IMR-90 (cell line): ENCODE results near the gene HOXB6. TPM values are rescaled to one million over a fixed set of nuclear protein-coding genes. Genes with fewer than 3 reads are reported as not detected.

Source experiments
- ATAC-seq: fragments of 200-7000 bp; cut with Tn5 transposase; 2 replicates; pipeline ENCODE4 v1.9.1; 2020; ENCODE audit warnings: low read depth, mild to moderate bottlenecking, moderate library complexity
- BruUV-seq: library from RNA; stranded (reverse); fragments of 400-500 nt; replicated peaks from 2 replicates; lab custom pipeline; 2021; lab: Mats Ljungman, UMichigan
- CTCF ChIA-PET: fragments of 300-600 bp; formaldehyde crosslinking; extraction: SDS; loops from one replicate; lab custom pipeline; 2021; ENCODE audit warnings: antibody characterized with exemption; lab: Yijun Ruan, JAX
- POLR2A ChIA-PET: fragments of 300-600 bp; sonication (Branson Sonifier 250); formaldehyde crosslinking; loops from one replicate; lab custom pipeline; 2022; ENCODE audit warnings: antibody characterized with exemption; ENCODE audit not compliant: unreplicated experiment; lab: Charles Lee
- DNase-seq: peaks from one replicate; pipeline ENCODE4 v3.0.0; 2013
- H2AFZ ChIP-seq: replicated peaks from 2 replicates; pipeline ENCODE3; 2013; ENCODE audit warnings: low read length, mild to moderate bottlenecking; ENCODE audit not compliant: poor library complexity
- H2AK5ac ChIP-seq: 2 replicates; pipeline ENCODE4 v1.6.1; 2013; ENCODE audit warnings: low read depth, low read length, inconsistent platforms
- H2AK9ac ChIP-seq: replicated peaks from 2 replicates; pipeline ENCODE3; 2013; ENCODE audit warnings: mild to moderate bottlenecking, low read depth, low read length, moderate library complexity; ENCODE audit not compliant: poor library complexity
- H2BK120ac ChIP-seq: 2 replicates; pipeline ENCODE4 v1.6.1; 2013; ENCODE audit warnings: low read depth, low read length, inconsistent platforms
- H2BK15ac ChIP-seq: 3 replicates; pipeline ENCODE4 v1.6.1; 2013; ENCODE audit warnings: low read depth, low read length, inconsistent platforms
- H2BK20ac ChIP-seq: 2 replicates; pipeline ENCODE4 v1.6.1; 2013; ENCODE audit warnings: low read depth, mild to moderate bottlenecking, inconsistent platforms, low read length, moderate library complexity
- H2BK5ac ChIP-seq: 2 replicates; pipeline ENCODE4 v1.6.1; 2013; ENCODE audit warnings: mild to moderate bottlenecking, low read depth, low read length, inconsistent platforms; ENCODE audit not compliant: poor library complexity, severe bottlenecking
- H3K14ac ChIP-seq: replicated peaks from 2 replicates; pipeline ENCODE4 v1.6.1; 2013; ENCODE audit warnings: low read depth, low read length, inconsistent platforms
- H3K18ac ChIP-seq: 2 replicates; pipeline ENCODE4 v1.6.1; 2013; ENCODE audit warnings: low read depth, low read length, control low read depth
- H3K23ac ChIP-seq: 2 replicates; pipeline ENCODE4 v1.6.1; 2013; ENCODE audit warnings: low read depth, low read length, inconsistent platforms
- H3K27ac ChIP-seq: 2 replicates; pipeline ENCODE4 v1.5.1; 2013; ENCODE audit warnings: mild to moderate bottlenecking, control low read depth, low read length; ENCODE audit not compliant: insufficient read depth
- H3K27me3 ChIP-seq: 2 replicates; pipeline ENCODE4 v1.6.1; 2013; ENCODE audit warnings: low read length; ENCODE audit not compliant: control insufficient read depth, insufficient read depth
- H3K36me3 ChIP-seq: 2 replicates; pipeline ENCODE4 v1.6.1; 2013; ENCODE audit warnings: low read length, mixed read lengths; ENCODE audit not compliant: control insufficient read depth, insufficient read depth
- H3K4ac ChIP-seq: 2 replicates; pipeline ENCODE4 v1.6.1; 2013; ENCODE audit warnings: low read depth, low read length, inconsistent platforms
- H3K4me1 ChIP-seq: 2 replicates; pipeline ENCODE4 v1.6.1; 2013; ENCODE audit warnings: low read length, mixed read lengths; ENCODE audit not compliant: control insufficient read depth, insufficient read depth
- H3K4me2 ChIP-seq: 2 replicates; pipeline ENCODE4 v1.6.1; 2013; ENCODE audit warnings: low read depth, mild to moderate bottlenecking, control low read depth, low read length, moderate library complexity
- H3K4me3 ChIP-seq: 2 replicates; pipeline ENCODE4 v1.5.1; 2013; ENCODE audit warnings: low read depth, mild to moderate bottlenecking, control low read depth, low read length, moderate library complexity; ENCODE audit not compliant: insufficient read depth
- H3K56ac ChIP-seq: 2 replicates; pipeline ENCODE4 v1.6.1; 2013; ENCODE audit warnings: low read length, inconsistent platforms; ENCODE audit not compliant: insufficient read depth; ENCODE audit errors: extremely low read depth
- H3K79me1 ChIP-seq, 2 experiments: 2 replicates each; pipeline ENCODE4 v1.6.1; 2013; ENCODE audit warnings: low read length in 2 of 2, inconsistent platforms in 1 of 2, low read depth in 1 of 2
- H3K9ac ChIP-seq: 2 replicates; pipeline ENCODE4 v1.6.1; 2013; ENCODE audit warnings: low read depth, low read length, control low read depth
- H3K9me1 ChIP-seq: 2 replicates; pipeline ENCODE4 v1.6.1; 2013; ENCODE audit warnings: low read length, inconsistent platforms; ENCODE audit not compliant: insufficient read depth
- H3K9me3 ChIP-seq: 2 replicates; pipeline ENCODE4 v1.6.1; 2013; ENCODE audit warnings: low read length; ENCODE audit not compliant: control insufficient read depth, insufficient read depth
- H4K20me1 ChIP-seq: 2 replicates; pipeline ENCODE4 v1.6.1; 2013; ENCODE audit warnings: low read length, inconsistent platforms; ENCODE audit not compliant: insufficient read depth
- H4K5ac ChIP-seq: 2 replicates; pipeline ENCODE4 v1.6.1; 2013; ENCODE audit warnings: mild to moderate bottlenecking, low read depth, low read length, control low read depth
- H4K8ac ChIP-seq, 2 experiments: 2 replicates each; pipeline ENCODE4 v1.6.1; 2013; ENCODE audit warnings: low read depth in 2 of 2, low read length in 2 of 2, control low read depth in 1 of 2, inconsistent platforms in 1 of 2
- H4K91ac ChIP-seq: 2 replicates; pipeline ENCODE4 v1.6.1; 2013; ENCODE audit warnings: low read depth, low read length, inconsistent platforms; ENCODE audit not compliant: insufficient read depth
- BHLHE40 ChIP-seq: fragments of 150-350 bp; IDR thresholded peaks from 2 replicates; pipeline ENCODE4 v1.6.1; 2016; ENCODE audit warnings: mild to moderate bottlenecking, low read depth, low read length
- CEBPB ChIP-seq: IDR thresholded peaks from 2 replicates; pipeline ENCODE4 v1.6.1; 2012; ENCODE audit warnings: low read depth, low read length, improper control_type of control experiment
- CHD1 ChIP-seq: IDR thresholded peaks from 2 replicates; pipeline ENCODE4 v1.6.1; 2012; ENCODE audit warnings: low read depth, low read length, improper control_type of control experiment
- MXI1 ChIP-seq: IDR thresholded peaks from 2 replicates; pipeline ENCODE4 v1.6.1; 2012; ENCODE audit warnings: low read depth, mild to moderate bottlenecking, low read length, moderate library complexity, borderline replicate concordance
- NFE2L2 ChIP-seq: fragments of 150-350 bp; IDR thresholded peaks from 2 replicates; pipeline ENCODE4 v1.6.1; 2016; ENCODE audit warnings: low read depth, mild to moderate bottlenecking, low read length
- POLR2A ChIP-seq: IDR thresholded peaks from 2 replicates; pipeline ENCODE4 v1.6.1; 2012; ENCODE audit warnings: mild to moderate bottlenecking, low read depth, low read length
- RAD21 ChIP-seq: IDR thresholded peaks from 2 replicates; pipeline ENCODE4 v1.6.1; 2012; ENCODE audit warnings: low read length, improper control_type of control experiment
- RCOR1 ChIP-seq: IDR thresholded peaks from 2 replicates; pipeline ENCODE4 v1.6.1; 2012; ENCODE audit warnings: mild to moderate bottlenecking, low read length, improper control_type of control experiment; ENCODE audit not compliant: insufficient replicate concordance
- RFX5 ChIP-seq: IDR thresholded peaks from 2 replicates; pipeline ENCODE4 v1.8.0; 2012; ENCODE audit warnings: low read depth, mild to moderate bottlenecking, low read length, moderate library complexity
- WGBS, 2 experiments: methylation state at CpG; one replicate each; pipeline versions ENCODE4 v1.1.5 to v1.1.7; 2013; ENCODE audit warnings: missing lambda C conversion rate in 2 of 2; ENCODE audit not compliant: insufficient read length in 1 of 2; ENCODE audit errors: extremely low coverage in 2 of 2; 5-methylcytosine and 5-hydroxymethylcytosine counted together
- dilution Hi-C: fragments of 300-500 bp; cut with HindIII; formaldehyde crosslinking; loops from one replicate; pipeline ENCODE4 v1.14.3; 2018; ENCODE audit warnings: low sequenced_read_pairs; ENCODE audit not compliant: unreplicated experiment
- in situ Hi-C: fragments of 300-500 bp; cut with MboI; formaldehyde crosslinking; loops from 3 replicates; pipeline ENCODE4 v1.14.3; 2019; ENCODE audit warnings: low sequenced_read_pairs, inconsistent platforms, mixed read lengths
- intact Hi-C: fragments of 100-400 bp; cut with micrococcal nuclease; formaldehyde crosslinking; loops from 2 replicates; pipeline ENCODE4 v1.10.0; 2022
- polyA plus RNA-seq, 3 experiments: library from polyadenylated mRNA; depleted of rRNA; stranded (reverse); fragments of >200 nt; gene quantifications; 2 replicates each; pipeline ENCODE4 v1.2.3, GENCODE V29; 2012; ENCODE audit warnings: low replicate concordance in 1 of 3
- total RNA-seq: library from RNA; depleted of rRNA; stranded (reverse); fragments of >200 nt; gene quantifications from 2 replicates; pipeline ENCODE4 v1.2.3, GENCODE V29; 2012
- TF ChIP-seq, protein P1 (sequence below): fragments of 150-350 bp; IDR thresholded peaks from 2 replicates; pipeline ENCODE4 v1.6.1; 2017; ENCODE audit warnings: mild to moderate bottlenecking, antibody characterized with exemption, low read length, low read depth
- TF ChIP-seq, protein P2 (sequence below): conservative IDR thresholded peaks from 2 replicates; pipeline ENCODE4 v1.5.1; 2012; ENCODE audit warnings: mild to moderate bottlenecking, low read depth, low read length, improper control_type of control experiment
- TF ChIP-seq, protein P3 (sequence below): fragments of 150-350 bp; IDR thresholded peaks from 2 replicates; pipeline ENCODE4 v1.6.1; 2016; ENCODE audit warnings: low read depth, mild to moderate bottlenecking, low read length, moderate library complexity, borderline replicate concordance

Gene HOXB6
- total and polyA plus RNA-seq, 2 of the 4 experiments (the other 2 are of a cell fraction), result 11.1 to 42.2 TPM

DNA sequence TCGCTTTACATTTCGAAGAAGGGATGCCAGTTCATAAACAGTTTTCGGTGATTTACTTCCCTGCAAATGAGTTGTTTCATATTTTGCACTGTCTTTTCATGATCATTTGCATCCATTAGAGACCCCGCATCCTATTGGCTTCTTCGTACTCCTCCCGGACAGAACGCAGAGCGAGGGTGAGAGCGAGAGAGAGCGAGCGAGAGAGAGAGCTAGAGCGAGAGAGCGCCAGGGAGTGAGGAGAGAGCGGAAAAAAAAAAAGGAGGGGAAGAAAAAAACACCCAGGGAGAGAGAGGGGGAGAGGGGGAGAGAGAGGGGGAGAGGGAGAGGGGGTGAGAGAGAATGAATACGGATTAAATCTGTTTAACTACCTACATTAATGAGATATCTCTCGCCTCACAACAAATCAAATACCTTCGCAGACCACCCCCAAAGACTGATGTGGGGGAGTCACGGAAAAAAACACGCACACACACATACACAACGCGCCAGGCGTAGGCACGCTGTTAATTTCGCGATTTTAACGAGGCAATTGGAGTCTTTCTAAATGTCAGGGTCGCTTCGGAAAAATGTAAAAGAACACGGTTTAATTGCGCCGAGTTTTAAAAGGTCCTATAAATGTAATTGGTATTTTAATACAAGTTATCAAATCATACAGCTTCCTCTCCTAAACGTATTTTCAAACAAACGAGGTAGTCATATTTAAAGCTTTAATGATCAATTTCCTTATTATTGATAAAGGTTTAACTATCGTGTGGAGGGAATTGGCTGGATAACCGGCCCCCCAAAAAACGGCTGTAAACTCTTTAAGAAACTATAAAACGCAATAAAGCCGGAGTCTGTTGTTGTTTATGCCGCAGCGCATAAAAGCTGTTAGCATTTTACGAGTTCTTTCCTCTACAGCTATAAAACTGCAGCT lies 10.5 kb upstream of the HOXB6 start, which contains the start of gene HOXB8:
TSS of gene HOXB8 (minus strand) at position 246 of the 916 bp plus-strand sequence. CDS start 588 bp downstream, outside the sequence.
- no peak within 1 kb of the TSS for H3K23ac ChIP-seq
- H2AFZ ChIP-seq, result peak within 1 kb of the TSS; percentile 78
- no peak within 1 kb of the TSS for H2BK20ac ChIP-seq
- H3K9me3 ChIP-seq, result no peaks in the 10 kb centered on the region
- peaks cover 48% of the 10 kb centered on the region for H3K27me3 ChIP-seq
- H4K20me1 ChIP-seq, result peaks cover 4% of the 10 kb centered on the region; the same call in 1 of the 2 replicates
- no peak within 1 kb of the TSS for H4K91ac ChIP-seq
- H4K8ac ChIP-seq, result no peak within 1 kb of the TSS
- no peak within 1 kb of the TSS for H3K14ac ChIP-seq
- no peak within 1 kb of the TSS for H4K5ac ChIP-seq
- H3K27ac ChIP-seq, result peak within 1 kb of the TSS; percentile 60
- no peak within 1 kb of the TSS for H3K4ac ChIP-seq
- H2BK120ac ChIP-seq, result no peak within 1 kb of the TSS; the same call in 1 of the 2 replicates
- peak within 1 kb of the TSS; percentile 57 for H2AK9ac ChIP-seq
- ChIA-PET CTCF (interaction anchor here (0.6 kb wide), 1 partner anchor 1824 kb away, joined by 4 read pairs; no protein-coding TSS in a partner anchor), POLR2A (no interaction called here)
- no peak for ATAC-seq
- H3K36me3 ChIP-seq, result no peaks in the 10 kb centered on the region
- dilution Hi-C loops, result no loop called here
- no peak within 1 kb of the TSS; the same call in 1 of the 2 replicates for H3K18ac ChIP-seq
- H2AK5ac ChIP-seq, result no peak within 1 kb of the TSS
- in situ Hi-C loops, result no loop called here
- H3K79me1 ChIP-seq, result peaks cover 3 to 14% of the 10 kb centered on the region in 2 experiments; a peak in 2 of 4 replicates
- no TSS peak for BruUV-seq
- H3K4me2 ChIP-seq, result peak within 1 kb of the TSS; percentile 73
- H3K4me3 ChIP-seq, result peak within 1 kb of the TSS; percentile 52
- DNase-seq, result no peak
- WGBS, 2 experiments, result 40% methylated on average over 2 of the region's 41 CpGs; no CpG with 5 or more reads in 1 of the 2 experiments
- no peak within 1 kb of the TSS for H3K56ac ChIP-seq
- peak within 1 kb of the TSS; percentile 63 for H3K9ac ChIP-seq
- H2BK5ac ChIP-seq, result peak within 1 kb of the TSS; percentile 27
- H3K9me1 ChIP-seq, result no peaks in the 10 kb centered on the region
- TF ChIP-seq RCOR1, result no peak
- TF ChIP-seq BHLHE40, result no peak
- no peak for TF ChIP-seq MXI1
- TF ChIP-seq, protein P1, sequence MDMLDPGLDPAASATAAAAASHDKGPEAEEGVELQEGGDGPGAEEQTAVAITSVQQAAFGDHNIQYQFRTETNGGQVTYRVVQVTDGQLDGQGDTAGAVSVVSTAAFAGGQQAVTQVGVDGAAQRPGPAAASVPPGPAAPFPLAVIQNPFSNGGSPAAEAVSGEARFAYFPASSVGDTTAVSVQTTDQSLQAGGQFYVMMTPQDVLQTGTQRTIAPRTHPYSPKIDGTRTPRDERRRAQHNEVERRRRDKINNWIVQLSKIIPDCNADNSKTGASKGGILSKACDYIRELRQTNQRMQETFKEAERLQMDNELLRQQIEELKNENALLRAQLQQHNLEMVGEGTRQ, result no peak
- no peak for TF ChIP-seq RFX5
- TF ChIP-seq, protein P2, sequence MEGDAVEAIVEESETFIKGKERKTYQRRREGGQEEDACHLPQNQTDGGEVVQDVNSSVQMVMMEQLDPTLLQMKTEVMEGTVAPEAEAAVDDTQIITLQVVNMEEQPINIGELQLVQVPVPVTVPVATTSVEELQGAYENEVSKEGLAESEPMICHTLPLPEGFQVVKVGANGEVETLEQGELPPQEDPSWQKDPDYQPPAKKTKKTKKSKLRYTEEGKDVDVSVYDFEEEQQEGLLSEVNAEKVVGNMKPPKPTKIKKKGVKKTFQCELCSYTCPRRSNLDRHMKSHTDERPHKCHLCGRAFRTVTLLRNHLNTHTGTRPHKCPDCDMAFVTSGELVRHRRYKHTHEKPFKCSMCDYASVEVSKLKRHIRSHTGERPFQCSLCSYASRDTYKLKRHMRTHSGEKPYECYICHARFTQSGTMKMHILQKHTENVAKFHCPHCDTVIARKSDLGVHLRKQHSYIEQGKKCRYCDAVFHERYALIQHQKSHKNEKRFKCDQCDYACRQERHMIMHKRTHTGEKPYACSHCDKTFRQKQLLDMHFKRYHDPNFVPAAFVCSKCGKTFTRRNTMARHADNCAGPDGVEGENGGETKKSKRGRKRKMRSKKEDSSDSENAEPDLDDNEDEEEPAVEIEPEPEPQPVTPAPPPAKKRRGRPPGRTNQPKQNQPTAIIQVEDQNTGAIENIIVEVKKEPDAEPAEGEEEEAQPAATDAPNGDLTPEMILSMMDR, result no peak
- no peak for TF ChIP-seq CHD1
- TF ChIP-seq NFE2L2, result no peak
- no peak for TF ChIP-seq POLR2A
- TF ChIP-seq CEBPB, result no peak
- TF ChIP-seq, protein P3, sequence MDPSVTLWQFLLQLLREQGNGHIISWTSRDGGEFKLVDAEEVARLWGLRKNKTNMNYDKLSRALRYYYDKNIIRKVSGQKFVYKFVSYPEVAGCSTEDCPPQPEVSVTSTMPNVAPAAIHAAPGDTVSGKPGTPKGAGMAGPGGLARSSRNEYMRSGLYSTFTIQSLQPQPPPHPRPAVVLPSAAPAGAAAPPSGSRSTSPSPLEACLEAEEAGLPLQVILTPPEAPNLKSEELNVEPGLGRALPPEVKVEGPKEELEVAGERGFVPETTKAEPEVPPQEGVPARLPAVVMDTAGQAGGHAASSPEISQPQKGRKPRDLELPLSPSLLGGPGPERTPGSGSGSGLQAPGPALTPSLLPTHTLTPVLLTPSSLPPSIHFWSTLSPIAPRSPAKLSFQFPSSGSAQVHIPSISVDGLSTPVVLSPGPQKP, result no peak
- no peak for TF ChIP-seq RAD21
- intact Hi-C loops, result no loop called here
- peaks cover 3% of the 10 kb centered on the region for H3K4me1 ChIP-seq
- H2BK15ac ChIP-seq, result no peak within 1 kb of the TSS
